T-cell (primary cell): ENCODE data around the gene ASCC1. TPM values are rescaled to one million over a fixed set of nuclear protein-coding genes. Genes with fewer than 3 reads are reported as not detected.

Experiments
- ATAC-seq, 4 experiments: fragments of 200-7000 bp in 3 of 4; fragments of 150-1000 bp in 1 of 4; cut with Tn5 transposase; replicated peaks in 1 of 4; 1 replicate in 3 of 4; 2 replicates in 1 of 4; pipeline ENCODE4 v1.10.0; 2021; ENCODE audit warnings: moderate library complexity in 3 of 4, mild to moderate bottlenecking in 2 of 4, moderate number of reproducible peaks in 1 of 4
- CTCF ChIA-PET, 2 donors: fragments of 300-600 bp; sonication (Branson Sonifier 250); formaldehyde crosslinking; loops; one replicate each; lab custom pipeline; 2022; ENCODE audit warnings: antibody characterized with exemption in 2 of 2; lab: Charles Lee
- POLR2A ChIA-PET, 2 donors: fragments of 300-600 bp; sonication (Branson Sonifier 250); formaldehyde crosslinking; loops; one replicate each; lab custom pipeline; 2022; ENCODE audit warnings: antibody characterized with exemption in 2 of 2; lab: Charles Lee
- DNase-seq, 35 experiments: peaks; one replicate each; pipeline versions ENCODE4 v3.0.0 to v3.0.0-alpha.2; 2013 to 2023
- H3K27ac ChIP-seq: one replicate; pipeline ENCODE4 v1.5.1; 2013; ENCODE audit warnings: low read length
- H3K27me3 ChIP-seq, 2 experiments: replicated peaks in 1 of 2; 1 replicate in 1 of 2; 2 replicates in 1 of 2; pipeline versions ENCODE4 v1.6.1 to v1.7.0; 2013; ENCODE audit warnings: low read length in 1 of 2, mixed read lengths in 1 of 2; ENCODE audit not compliant: control insufficient read depth in 2 of 2, insufficient read depth in 2 of 2; ENCODE audit errors: extremely low read depth in 1 of 2
- H3K36me3 ChIP-seq, 2 donors: 1 replicate in 1 of 2; 2 replicates in 1 of 2; pipeline versions ENCODE4 v1.6.1 to v1.7.0; 2013; ENCODE audit warnings: low read length in 1 of 2; ENCODE audit not compliant: control insufficient read depth in 2 of 2, insufficient read depth in 1 of 2; ENCODE audit errors: extremely low read depth in 1 of 2
- H3K4me1 ChIP-seq, 2 experiments: 1 replicate in 1 of 2; 2 replicates in 1 of 2; pipeline versions ENCODE4 v1.6.1 to v1.7.0; 2013; ENCODE audit warnings: low read length in 2 of 2, mixed read lengths in 1 of 2; ENCODE audit not compliant: insufficient read depth in 2 of 2, control insufficient read depth in 1 of 2; ENCODE audit errors: extremely low read depth in 1 of 2
- H3K4me3 ChIP-seq, 2 donors: 1 replicate in 1 of 2; 2 replicates in 1 of 2; pipeline versions ENCODE4 v1.5.1 to v1.7.0; 2013; ENCODE audit warnings: mild to moderate bottlenecking in 2 of 2, low read length in 1 of 2, moderate library complexity in 1 of 2; ENCODE audit not compliant: control insufficient read depth in 1 of 2; ENCODE audit errors: extremely low read depth in 1 of 2
- H3K9me3 ChIP-seq: 2 replicates; pipeline ENCODE4 v1.7.0; 2013
- H3K27ac Mint-ChIP-seq, 2 donors: one replicate each; pipeline ENCODE4 v1.8.0; 2020 to 2021; ENCODE audit warnings: mild to moderate bottlenecking in 2 of 2, mixed read lengths in 2 of 2
- H3K27me3 Mint-ChIP-seq, 2 donors: one replicate each; pipeline ENCODE4 v1.8.0; 2021 to 2022; ENCODE audit warnings: mixed read lengths in 2 of 2
- H3K36me3 Mint-ChIP-seq: one replicate; pipeline ENCODE4 v1.8.0; 2021; ENCODE audit warnings: mixed read lengths
- H3K4me1 Mint-ChIP-seq, 3 donors: one replicate each; pipeline ENCODE4 v1.8.0; 2020 to 2022; ENCODE audit warnings: mixed read lengths in 3 of 3, mild to moderate bottlenecking in 1 of 3
- H3K4me3 Mint-ChIP-seq, 3 donors: one replicate each; pipeline ENCODE4 v1.8.0; 2020 to 2022; ENCODE audit warnings: mild to moderate bottlenecking in 3 of 3, mixed read lengths in 3 of 3, moderate library complexity in 3 of 3
- H3K9me3 Mint-ChIP-seq, 3 donors: one replicate each; pipeline ENCODE4 v1.8.0; 2020 to 2022; ENCODE audit warnings: mixed read lengths in 3 of 3
- WGBS: methylation state at CpG from one replicate; pipeline ENCODE4 v1.1.5; 2013; ENCODE audit warnings: missing lambda C conversion rate; ENCODE audit not compliant: insufficient coverage; 5-methylcytosine and 5-hydroxymethylcytosine counted together
- total RNA-seq, 35 experiments: library from RNA in 6 of 35; stranded (reverse) in 6 of 35; fragments of 120-200 nt in 1 of 35; gene quantifications; one replicate each; pipeline versions ENCODE4 v1.2.1 to v1.2.4 and lab custom pipeline; 2013 to 2026

Gene ASCC1
- total RNA-seq, 5 donors from 2014 or later (not counting 1 experiment from before 2014, with no cell fraction given): 15.7 to 24.1 (median 21.7) TPM

DNA sequence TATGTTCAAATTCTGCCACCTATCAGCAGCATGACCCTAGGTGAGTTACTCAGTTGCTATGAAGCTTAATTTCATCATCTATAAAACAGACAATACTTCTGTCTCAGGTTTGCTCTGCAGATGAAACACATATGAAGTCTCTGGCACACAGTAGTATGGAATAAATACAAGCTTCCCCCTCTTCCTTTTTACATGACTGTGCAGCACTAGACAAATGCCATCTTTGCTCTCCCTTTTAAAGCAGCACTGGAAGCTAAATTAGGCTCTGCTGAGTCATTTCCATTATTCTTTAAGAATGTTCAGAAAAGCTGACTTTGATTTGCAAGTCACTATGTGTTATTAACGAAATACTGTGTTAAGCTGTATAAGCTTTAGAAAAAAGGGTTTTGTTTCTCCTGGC, 40.9 kb downstream of the ASCC1 start:
- no peaks in the 10 kb centered on the region for H3K27me3 Mint-ChIP-seq
- WGBS: no CpG with 5 or more reads among the region's 1 CpG
- POLR2A ChIA-PET: no interaction called here

DNA sequence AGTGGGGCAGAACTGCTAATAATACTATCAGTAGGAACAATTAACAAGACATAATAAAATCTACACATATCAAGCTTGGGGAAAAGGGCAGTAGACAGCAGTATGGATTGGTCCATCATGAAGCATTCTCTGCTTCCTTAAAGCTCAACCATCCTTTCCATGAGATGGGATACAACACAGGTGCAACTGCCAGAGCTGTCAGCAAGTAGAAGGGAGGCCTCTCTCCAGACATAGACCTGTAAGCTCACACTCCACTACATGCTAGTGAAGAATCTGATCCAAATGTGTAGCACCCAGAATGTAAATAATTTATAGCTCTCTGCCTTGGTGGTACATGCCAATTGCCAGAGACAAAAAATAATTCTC, 41.8 kb downstream of the ASCC1 start:
- Histone ChIP-seq H3K27me3 (no peaks in the 10 kb centered on the region), H3K36me3 (peaks cover 9 to 10% of the 10 kb centered on the region in 2 donors), H3K9me3 (no peaks in the 10 kb centered on the region), H3K4me1 (peaks cover 0 to 3% of the 10 kb centered on the region in 2 experiments), H3K27ac (no peak overlapping the region), H3K4me3 (no peak overlapping the region)
- ChIA-PET CTCF (interaction anchor here in 1 of 2 donors (0.7 kb wide), 1 partner anchor 9 kb away, joined by 4 read pairs; no protein-coding TSS in a partner anchor), POLR2A (interaction anchor here in 1 of 2 donors (0.5 kb wide), 1 partner anchor 49 kb away, joined by 8 read pairs; no protein-coding TSS in a partner anchor)
- Mint-ChIP-seq H3K27ac (peak overlapping the region in 1 of 2 donors; percentile 53), H3K36me3 (peaks cover 21% of the 10 kb centered on the region), H3K4me1 (peaks cover 7 to 17% (median 10%) of the 10 kb centered on the region in 3 donors), H3K9me3 (no peaks in the 10 kb centered on the region), H3K4me3 (no peak overlapping the region), H3K27me3 (no peaks in the 10 kb centered on the region)
- ATAC-seq (no peak), DNase-seq (no peak)

More for the DNA sequence above, 40.9 kb downstream of the ASCC1 start:
- CTCF ChIA-PET: no interaction called here
- DNase-seq (no peak), ATAC-seq (no peak)
- peaks cover 9 to 10% of the 10 kb centered on the region in 2 donors for H3K36me3 ChIP-seq
- Mint-ChIP-seq H3K27ac (no peak overlapping the region), H3K4me1 (peaks cover 7 to 15% (median 10%) of the 10 kb centered on the region in 3 donors), H3K36me3 (peaks cover 21% of the 10 kb centered on the region), H3K4me3 (no peak overlapping the region), H3K9me3 (no peaks in the 10 kb centered on the region)
- H3K27me3 ChIP-seq: no peaks in the 10 kb centered on the region
- no peaks in the 10 kb centered on the region for H3K9me3 ChIP-seq
- H3K4me1 ChIP-seq: peaks cover 0 to 3% of the 10 kb centered on the region in 2 experiments
- no peak overlapping the region for H3K27ac ChIP-seq
- no peak overlapping the region for H3K4me3 ChIP-seq

DNA sequence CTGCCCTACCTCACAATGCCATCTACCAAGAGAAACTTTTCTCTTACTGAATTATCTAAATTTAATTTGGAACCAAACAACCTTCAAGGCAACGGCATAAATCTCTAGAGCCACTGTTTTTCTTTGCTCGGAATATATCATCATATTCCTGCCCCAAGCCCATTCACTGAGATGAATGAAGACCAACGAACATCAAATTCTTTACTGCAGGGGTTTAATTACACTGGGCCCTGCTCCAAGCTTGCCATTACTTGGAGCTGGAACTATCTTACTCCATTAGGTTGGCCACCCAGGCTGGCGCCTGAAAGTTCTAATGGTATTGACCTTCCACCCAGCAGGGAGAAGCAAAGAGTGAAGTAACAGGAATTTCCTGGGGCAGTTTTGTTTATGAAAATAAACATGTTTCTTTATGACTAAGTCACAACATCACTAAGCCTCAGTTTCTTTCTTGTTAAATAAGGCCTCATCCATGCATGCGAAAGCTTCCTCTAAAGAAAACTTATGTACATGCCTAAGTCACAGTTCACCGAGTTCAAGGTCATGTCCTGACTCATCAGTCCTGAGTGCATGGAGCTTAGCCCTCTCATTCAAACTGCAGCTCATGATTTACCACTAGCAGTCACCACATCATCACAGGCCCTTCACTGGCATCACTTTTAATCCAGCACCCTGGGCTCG, 42.3 kb downstream of the ASCC1 start:
- ChIA-PET POLR2A (interaction anchor here in 1 of 2 donors (0.5 kb wide), 1 partner anchor 49 kb away, joined by 8 read pairs; no protein-coding TSS in a partner anchor), CTCF (interaction anchor here in 1 of 2 donors (0.7 kb wide), 1 partner anchor 8 kb away, joined by 4 read pairs; no protein-coding TSS in a partner anchor)
- 85% methylated on average over 4 of the region's 7 CpGs for WGBS
- peaks cover 9 to 10% of the 10 kb centered on the region in 2 donors for H3K36me3 ChIP-seq
- Mint-ChIP-seq H3K27ac (peak overlapping the region in 1 of 2 donors; percentile 53), H3K9me3 (no peaks in the 10 kb centered on the region), H3K36me3 (peaks cover 21% of the 10 kb centered on the region), H3K4me3 (no peak overlapping the region), H3K27me3 (no peaks in the 10 kb centered on the region), H3K4me1 (peaks cover 7 to 21% (median 10%) of the 10 kb centered on the region in 3 donors)
- no peak overlapping the region for H3K27ac ChIP-seq
- no peak for DNase-seq
- H3K9me3 ChIP-seq: no peaks in the 10 kb centered on the region
- peaks cover 0 to 3% of the 10 kb centered on the region in 2 experiments for H3K4me1 ChIP-seq
- no peak for ATAC-seq
- H3K27me3 ChIP-seq: no peaks in the 10 kb centered on the region
- no peak overlapping the region for H3K4me3 ChIP-seq

DNA sequence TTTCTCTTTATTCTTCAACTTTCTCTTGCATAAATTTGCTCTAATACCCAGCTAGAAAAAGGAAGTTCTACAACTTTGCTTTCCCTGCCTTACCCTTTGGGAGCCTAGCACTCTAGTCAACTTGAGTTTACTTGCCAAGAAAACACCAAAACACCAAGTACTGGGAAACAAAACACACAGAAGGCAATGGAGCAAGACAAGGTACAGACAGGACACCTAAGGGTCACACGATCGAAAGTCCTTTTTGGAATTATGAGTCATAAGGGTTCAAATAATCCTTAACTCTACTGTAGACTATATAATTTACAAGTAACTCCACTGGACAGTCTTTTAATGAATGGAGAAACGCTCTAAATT, 42.8 kb downstream of the ASCC1 start:
- Mint-ChIP-seq H3K9me3 (no peaks in the 10 kb centered on the region), H3K4me1 (peaks cover 7 to 21% (median 10%) of the 10 kb centered on the region in 3 donors), H3K27ac (no peak overlapping the region), H3K36me3 (peaks cover 22% of the 10 kb centered on the region), H3K27me3 (no peaks in the 10 kb centered on the region), H3K4me3 (no peak overlapping the region)
- POLR2A ChIA-PET: no interaction called here
- no peaks in the 10 kb centered on the region for H3K9me3 ChIP-seq
- no peak overlapping the region for H3K4me3 ChIP-seq
- peaks cover 6 to 7% of the 10 kb centered on the region in 2 donors for H3K36me3 ChIP-seq
- ATAC-seq (no peak), DNase-seq (no peak)
- CTCF ChIA-PET: no interaction called here
- H3K27ac ChIP-seq: no peak overlapping the region
- no CpG with 5 or more reads among the region's 3 CpGs for WGBS
- H3K27me3 ChIP-seq: no peaks in the 10 kb centered on the region
- peaks cover 0 to 3% of the 10 kb centered on the region in 2 experiments for H3K4me1 ChIP-seq

DNA sequence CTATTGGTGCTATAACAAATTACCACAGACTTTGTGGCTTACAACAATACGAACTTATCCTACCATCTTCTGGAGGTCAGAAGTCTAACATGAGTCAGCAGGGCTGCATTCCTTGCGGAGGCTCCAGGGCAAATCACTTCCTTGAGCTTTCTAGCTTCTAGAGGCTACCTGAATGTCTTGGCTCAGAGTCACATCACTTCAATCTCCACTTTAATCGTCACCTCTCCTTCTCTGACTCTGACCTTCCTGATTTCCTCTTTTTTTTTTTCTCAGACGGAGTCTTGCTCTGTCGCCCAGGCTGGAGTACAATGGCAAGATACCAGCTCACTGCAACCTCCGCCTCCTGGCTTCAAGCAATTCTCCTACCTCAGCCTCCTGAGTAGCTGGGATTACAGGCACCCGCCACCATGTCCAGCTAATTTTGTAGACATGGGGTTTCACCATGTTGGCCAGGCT, 44.9 kb downstream of the ASCC1 start:
- WGBS: 85% methylated on average over 6 of the region's 7 CpGs
- H3K36me3 ChIP-seq: peaks cover 0 to 3% of the 10 kb centered on the region in 2 donors
- Mint-ChIP-seq H3K27me3 (no peaks in the 10 kb centered on the region), H3K9me3 (no peaks in the 10 kb centered on the region), H3K4me1 (peaks cover 9 to 21% (median 12%) of the 10 kb centered on the region in 3 donors), H3K4me3 (no peak overlapping the region), H3K27ac (peak overlapping the region in 1 of 2 donors; percentile 17), H3K36me3 (peaks cover 19% of the 10 kb centered on the region)
- no peaks in the 10 kb centered on the region for H3K27me3 ChIP-seq
- ChIA-PET CTCF (no interaction called here), POLR2A (no interaction called here)
- no peak overlapping the region for H3K4me3 ChIP-seq
- peaks cover 0 to 3% of the 10 kb centered on the region in 2 experiments for H3K4me1 ChIP-seq
- no peak overlapping the region for H3K27ac ChIP-seq
- no peaks in the 10 kb centered on the region for H3K9me3 ChIP-seq
- no peak for ATAC-seq
- no peak for DNase-seq

DNA sequence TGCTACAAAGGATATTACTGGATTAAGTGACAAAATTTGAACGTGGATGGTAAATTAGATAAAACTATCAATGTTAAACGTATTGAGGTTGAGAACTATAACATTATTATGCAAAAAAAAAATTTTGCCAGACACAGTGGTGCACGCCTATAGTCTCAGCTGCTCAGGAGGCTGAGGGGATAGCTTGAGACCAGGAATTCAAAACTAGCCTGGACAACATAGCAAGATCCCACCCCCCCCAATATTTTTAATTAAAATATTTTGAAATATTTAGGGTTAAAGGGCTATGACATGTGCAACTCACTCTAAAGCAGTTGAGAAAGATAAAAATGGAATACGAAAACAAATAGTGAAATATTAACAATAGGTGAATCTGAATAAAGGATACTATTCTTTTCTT, 45.3 kb downstream of the ASCC1 start:
- Mint-ChIP-seq H3K9me3 (no peaks in the 10 kb centered on the region), H3K27ac (no peak overlapping the region), H3K27me3 (no peaks in the 10 kb centered on the region), H3K36me3 (peaks cover 19% of the 10 kb centered on the region), H3K4me1 (peaks cover 9 to 22% (median 12%) of the 10 kb centered on the region in 3 donors), H3K4me3 (no peak overlapping the region)
- WGBS: no CpG with 5 or more reads among the region's 4 CpGs
- ChIA-PET POLR2A (no interaction called here), CTCF (no interaction called here)
- ATAC-seq (no peak), DNase-seq (no peak)
- H3K27me3 ChIP-seq: no peaks in the 10 kb centered on the region
- H3K36me3 ChIP-seq: peaks cover 0 to 3% of the 10 kb centered on the region in 2 donors
- no peak overlapping the region for H3K4me3 ChIP-seq
- peaks cover 0 to 3% of the 10 kb centered on the region in 2 experiments for H3K4me1 ChIP-seq
- no peak overlapping the region for H3K27ac ChIP-seq
- no peaks in the 10 kb centered on the region for H3K9me3 ChIP-seq
